C4-2B (cell line): Measurements from ENCODE around the gene ABI1.
"Not testable (repeated sequence)": the region's sequence is repeated elsewhere in the genome, so short reads cannot be mapped to it uniquely, and the experiment has no call there.

Experiments used
- H3K27ac ChIP-seq: fragments of 450-650 bp; 2 replicates; pipeline ENCODE4 v1.5.1; 2017
- ZFX ChIP-seq: fragments of 450-650 bp; IDR thresholded peaks from 2 replicates; pipeline ENCODE4 v1.6.1; 2017
- TF ChIP-seq, protein P1 (sequence below): fragments of 450-650 bp; conservative IDR thresholded peaks from 2 replicates; pipeline ENCODE4 v1.5.1; 2017; ENCODE audit warnings: mild to moderate bottlenecking

The ABI1 gene

DNA sequence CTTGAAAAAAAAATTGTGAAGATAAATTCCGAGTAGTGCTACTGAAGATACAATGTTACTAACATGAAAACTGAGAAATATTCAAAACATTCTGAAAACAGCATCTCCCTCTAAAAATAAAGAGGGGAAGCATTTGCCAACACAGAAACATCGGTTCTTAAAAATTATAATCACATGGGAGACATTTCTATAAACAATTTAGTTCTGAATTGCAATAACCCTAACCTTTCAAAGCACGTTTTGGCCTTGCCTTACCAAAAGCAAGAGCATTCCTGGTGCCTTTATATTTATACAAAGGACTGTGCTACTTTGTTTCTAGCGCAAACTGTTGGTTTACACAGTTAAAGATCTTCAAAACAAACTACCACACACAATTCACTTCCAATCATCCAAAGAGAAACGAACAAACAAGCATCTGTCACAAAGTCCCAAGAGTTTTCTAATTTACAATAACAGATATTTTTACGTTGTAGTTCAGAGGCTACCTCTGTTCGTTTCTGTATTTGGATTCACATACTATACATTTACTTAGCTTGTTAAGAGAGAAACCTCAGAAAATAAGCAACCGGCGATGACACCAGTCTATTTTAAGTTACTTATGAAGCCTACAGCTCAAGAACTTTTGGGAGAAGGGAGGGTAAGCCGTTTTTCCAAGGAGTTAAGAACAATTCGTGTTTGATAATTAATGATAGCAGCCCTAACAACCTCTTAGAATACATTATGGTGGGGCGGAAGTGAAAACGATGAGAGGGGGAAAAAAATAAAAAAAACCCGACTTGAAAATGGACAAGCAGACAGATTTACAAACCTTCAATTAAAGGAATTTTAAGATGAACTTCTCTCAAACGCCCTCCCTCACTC is 1.3 kb downstream of the ABI1 start:
- H3K27ac ChIP-seq: peak overlapping the region; percentile 92
- TF ChIP-seq, protein P1, sequence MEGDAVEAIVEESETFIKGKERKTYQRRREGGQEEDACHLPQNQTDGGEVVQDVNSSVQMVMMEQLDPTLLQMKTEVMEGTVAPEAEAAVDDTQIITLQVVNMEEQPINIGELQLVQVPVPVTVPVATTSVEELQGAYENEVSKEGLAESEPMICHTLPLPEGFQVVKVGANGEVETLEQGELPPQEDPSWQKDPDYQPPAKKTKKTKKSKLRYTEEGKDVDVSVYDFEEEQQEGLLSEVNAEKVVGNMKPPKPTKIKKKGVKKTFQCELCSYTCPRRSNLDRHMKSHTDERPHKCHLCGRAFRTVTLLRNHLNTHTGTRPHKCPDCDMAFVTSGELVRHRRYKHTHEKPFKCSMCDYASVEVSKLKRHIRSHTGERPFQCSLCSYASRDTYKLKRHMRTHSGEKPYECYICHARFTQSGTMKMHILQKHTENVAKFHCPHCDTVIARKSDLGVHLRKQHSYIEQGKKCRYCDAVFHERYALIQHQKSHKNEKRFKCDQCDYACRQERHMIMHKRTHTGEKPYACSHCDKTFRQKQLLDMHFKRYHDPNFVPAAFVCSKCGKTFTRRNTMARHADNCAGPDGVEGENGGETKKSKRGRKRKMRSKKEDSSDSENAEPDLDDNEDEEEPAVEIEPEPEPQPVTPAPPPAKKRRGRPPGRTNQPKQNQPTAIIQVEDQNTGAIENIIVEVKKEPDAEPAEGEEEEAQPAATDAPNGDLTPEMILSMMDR: no peak
- no peak for TF ChIP-seq ZFX

DNA sequence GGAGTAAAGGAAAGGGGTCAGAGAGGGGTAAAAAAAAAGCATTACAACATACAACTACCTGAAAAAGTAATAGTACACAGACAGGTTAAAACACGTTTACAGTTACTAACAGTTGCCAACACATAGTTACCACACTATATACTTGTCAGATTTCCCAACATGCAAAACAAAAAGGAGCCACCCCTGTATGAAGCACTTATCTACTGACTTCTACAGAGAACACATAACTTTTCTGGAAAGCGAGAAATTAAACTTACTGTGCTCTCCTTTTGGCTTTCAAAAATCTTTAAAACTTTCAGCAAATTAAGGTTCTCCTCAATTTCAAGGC is 2.1 kb downstream of the ABI1 start:
- H3K27ac ChIP-seq: no peak overlapping the region
- no peak for TF ChIP-seq ZFX
- TF ChIP-seq, protein P1: no peak

DNA sequence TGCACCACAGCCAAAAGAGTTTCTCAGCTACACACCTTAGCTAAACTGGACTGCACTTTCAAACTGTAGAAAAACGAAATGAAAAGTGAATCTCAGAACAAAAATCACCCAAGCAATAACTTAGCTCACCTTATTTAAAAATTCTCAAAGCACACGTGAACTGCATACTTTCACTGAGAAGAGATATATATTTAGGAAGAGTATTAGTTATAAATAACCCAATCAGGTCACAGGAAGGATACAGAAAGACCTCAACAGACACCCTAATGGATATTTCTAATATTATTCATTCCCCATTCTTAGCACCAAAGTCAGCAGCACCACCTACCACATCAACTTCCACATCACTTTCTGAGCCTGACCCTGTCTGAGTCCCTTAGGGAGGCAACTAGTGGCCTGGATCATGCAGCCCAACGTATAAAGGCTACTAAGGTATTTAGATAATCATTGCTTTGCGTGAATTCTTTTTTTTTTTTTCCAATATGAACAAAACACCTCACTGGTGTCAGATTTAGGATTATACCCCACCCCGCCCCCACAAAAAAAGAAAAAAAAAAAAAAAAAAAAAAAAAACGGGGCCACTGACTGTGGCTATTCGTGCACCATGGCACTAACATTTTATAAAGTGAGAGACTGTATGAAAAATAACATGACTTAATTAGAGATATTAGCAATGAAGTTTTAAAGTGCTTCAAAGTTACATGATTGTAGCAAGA is 2.6 kb downstream of the ABI1 start:
- no peak for TF ChIP-seq ZFX
- TF ChIP-seq, protein P1: no peak
- no peak overlapping the region for H3K27ac ChIP-seq

DNA sequence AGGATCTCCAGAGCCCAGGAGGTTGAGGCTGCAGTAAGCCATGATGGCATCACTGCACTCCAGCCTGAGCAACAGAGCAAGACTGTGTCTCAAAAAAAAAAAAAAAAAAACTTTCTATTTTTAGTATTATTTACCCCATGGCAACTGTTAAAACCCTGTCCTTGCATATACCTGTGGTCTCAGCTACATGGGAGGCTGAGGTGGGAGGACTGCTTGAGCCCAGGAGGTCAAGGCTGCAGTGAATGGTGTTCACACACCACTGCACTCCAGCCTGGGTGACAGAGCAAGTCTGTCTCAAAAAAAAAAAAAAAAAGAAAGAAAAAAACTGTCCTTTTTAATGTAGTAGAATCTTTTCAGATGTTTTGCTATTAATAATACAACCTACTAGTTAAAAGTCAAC is 3.2 kb downstream of the ABI1 start:
- H3K27ac ChIP-seq: not testable (repeated sequence)

DNA sequence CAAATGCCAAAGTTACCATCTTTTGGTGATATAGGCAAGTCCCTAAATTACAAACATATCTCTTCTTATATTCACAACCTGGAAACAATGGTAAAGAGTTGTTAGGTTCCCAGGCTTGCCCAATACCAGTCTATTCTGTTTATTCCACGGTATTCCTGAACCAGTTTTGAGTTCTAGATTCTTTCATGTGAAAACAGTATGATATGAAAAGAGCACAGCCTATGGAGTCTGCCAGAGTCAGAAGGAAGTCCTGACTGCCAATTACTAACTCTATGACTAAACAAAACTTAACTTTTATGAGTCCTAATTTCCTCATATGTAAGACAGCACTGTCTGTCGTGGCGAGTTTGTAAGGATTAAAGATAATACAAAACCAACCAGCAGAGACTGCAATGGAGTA is 5.6 kb downstream of the ABI1 start:
- peak overlapping the region; percentile 26; the same call in 1 of the 2 replicates for H3K27ac ChIP-seq
- TF ChIP-seq, protein P1: no peak
- no peak for TF ChIP-seq ZFX

DNA sequence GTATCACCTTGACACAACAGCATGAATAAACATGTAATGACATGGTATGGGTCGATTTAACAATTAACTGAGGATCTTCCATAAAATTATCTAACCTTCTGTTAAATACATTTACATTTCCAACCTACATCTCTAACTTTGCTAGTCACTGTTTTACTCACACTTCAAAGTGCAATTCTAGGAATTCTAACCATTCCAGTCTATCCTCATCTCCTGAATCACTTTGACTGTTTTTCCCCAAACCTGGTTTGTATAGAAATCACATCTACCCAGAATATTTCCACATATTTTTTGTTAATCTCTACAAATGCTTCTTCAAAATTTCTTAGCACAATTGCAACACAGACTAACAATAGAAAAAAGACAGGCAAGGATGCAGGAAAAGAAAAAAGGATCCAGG is 6.2 kb downstream of the ABI1 start:
- TF ChIP-seq, protein P1: no peak
- no peak for TF ChIP-seq ZFX
- H3K27ac ChIP-seq: no peak overlapping the region

DNA sequence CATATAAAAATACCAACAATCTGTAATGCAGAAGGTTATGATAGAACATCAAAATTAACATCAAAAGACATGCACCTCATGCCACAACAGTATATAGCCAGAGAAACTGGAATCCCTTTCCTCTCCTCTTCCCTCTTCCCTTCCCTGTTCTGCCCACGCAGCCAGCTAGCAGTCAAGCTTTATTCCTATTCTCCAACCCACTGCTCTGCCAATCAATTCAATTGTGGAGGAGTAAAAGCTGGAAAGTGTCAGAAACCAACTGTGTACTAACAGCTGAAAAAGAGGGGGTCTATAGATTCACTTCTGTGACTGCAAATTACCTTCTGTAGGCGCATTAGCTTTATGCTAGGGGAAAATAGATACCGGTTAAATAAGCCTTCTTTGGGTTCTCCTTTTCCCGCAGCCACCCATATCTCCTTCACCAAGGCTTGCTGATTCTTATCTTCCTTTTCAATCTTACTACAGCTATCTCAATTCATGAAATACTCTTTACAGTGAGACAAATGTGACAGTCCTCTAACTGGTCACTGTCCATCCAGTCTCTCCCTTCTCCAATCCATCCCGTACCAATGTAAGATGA is 16.3 kb downstream of the ABI1 start:
- TF ChIP-seq, protein P1: no peak
- no peak for TF ChIP-seq ZFX
- H3K27ac ChIP-seq: no peak overlapping the region
